Astrocyte (in vitro differentiated cells and primary cell): ENCODE results near the gene HNRNPM. TPM values are rescaled to one million over a fixed set of nuclear protein-coding genes. Genes with fewer than 3 reads are reported as not detected.
A peak's percentile ranks its signal among the peaks of the same experiment; 100 is the strongest.

Source experiments
- DNase-seq: peaks from one replicate; pipeline ENCODE4 v3.0.0-alpha.2; 2010; ENCODE audit warnings: low read depth
- FAIRE-seq: peaks from 2 replicates; lab custom pipeline; 2011; peaks lifted over from hg19 to GRCh38; lab: Jason Lieb, UNC
- H2AFZ ChIP-seq: 2 replicates; pipeline ENCODE4 v1.6.0; 2012; ENCODE audit warnings: low read depth, low read length, inconsistent platforms
- H3K27ac ChIP-seq: 2 replicates; pipeline ENCODE4 v1.5.1; 2011; ENCODE audit warnings: low read depth, low read length, inconsistent platforms
- H3K27me3 ChIP-seq: 2 replicates; pipeline ENCODE4 v1.6.0; 2011; ENCODE audit warnings: low read length, inconsistent platforms; ENCODE audit not compliant: insufficient read depth
- H3K36me3 ChIP-seq: 2 replicates; pipeline ENCODE4 v1.5.1; 2011; ENCODE audit warnings: low read length, inconsistent platforms; ENCODE audit not compliant: insufficient read depth
- H3K4me1 ChIP-seq: 2 replicates; pipeline ENCODE4 v1.5.1; 2011; ENCODE audit warnings: low read length, inconsistent platforms; ENCODE audit not compliant: insufficient read depth
- H3K4me2 ChIP-seq: 2 replicates; pipeline ENCODE4 v1.6.0; 2012; ENCODE audit warnings: low read length, inconsistent platforms
- H3K4me3 ChIP-seq: 2 replicates; pipeline ENCODE4 v1.5.1; 2011; ENCODE audit warnings: low read depth, mild to moderate bottlenecking, low read length, inconsistent platforms; ENCODE audit not compliant: insufficient read depth
- H3K79me2 ChIP-seq: 2 replicates; pipeline ENCODE4 v1.6.0; 2012; ENCODE audit warnings: mild to moderate bottlenecking, low read length, inconsistent platforms; ENCODE audit not compliant: insufficient read depth
- H3K9ac ChIP-seq: 2 replicates; pipeline ENCODE4 v1.6.0; 2012; ENCODE audit warnings: mild to moderate bottlenecking, low read length, inconsistent platforms
- H3K9me3 ChIP-seq: 2 replicates; pipeline ENCODE4 v1.5.1; 2012; ENCODE audit warnings: low read depth, mild to moderate bottlenecking, low read length, inconsistent platforms; ENCODE audit not compliant: insufficient read depth
- H4K20me1 ChIP-seq: 2 replicates; pipeline ENCODE4 v1.6.0; 2012; ENCODE audit warnings: low read length, inconsistent platforms; ENCODE audit not compliant: insufficient read depth
- H3K27ac Mint-ChIP-seq: one replicate; pipeline ENCODE4 v1.8.0; 2021; ENCODE audit warnings: mild to moderate bottlenecking, mixed read lengths; ENCODE audit not compliant: unreplicated experiment
- H3K27me3 Mint-ChIP-seq: one replicate; pipeline ENCODE4 v1.8.0; 2021; ENCODE audit warnings: low read depth, mixed read lengths; ENCODE audit not compliant: unreplicated experiment
- H3K36me3 Mint-ChIP-seq: one replicate; pipeline ENCODE4 v1.8.0; 2021; ENCODE audit warnings: low read depth, mixed read lengths; ENCODE audit not compliant: unreplicated experiment
- H3K4me1 Mint-ChIP-seq: one replicate; pipeline ENCODE4 v1.8.0; 2021; ENCODE audit warnings: low read depth, mixed read lengths; ENCODE audit not compliant: unreplicated experiment
- H3K4me3 Mint-ChIP-seq: one replicate; pipeline ENCODE4 v1.8.0; 2021; ENCODE audit warnings: mild to moderate bottlenecking, moderate library complexity, mixed read lengths; ENCODE audit not compliant: unreplicated experiment
- H3K9me3 Mint-ChIP-seq: one replicate; pipeline ENCODE4 v1.8.0; 2021; ENCODE audit warnings: mild to moderate bottlenecking, mixed read lengths; ENCODE audit not compliant: unreplicated experiment
- CTCF ChIP-seq: IDR thresholded peaks from 2 replicates; pipeline ENCODE4 v1.5.1; 2011; ENCODE audit warnings: low read depth, mild to moderate bottlenecking, inconsistent platforms, low read length, moderate library complexity; ENCODE audit not compliant: insufficient read depth
- EZH2 ChIP-seq: IDR thresholded peaks from 2 replicates; pipeline ENCODE4 v1.6.1; 2012; ENCODE audit warnings: mild to moderate bottlenecking, low read length, inconsistent platforms; ENCODE audit not compliant: insufficient read depth
- total RNA-seq: library from RNA; stranded (reverse); gene quantifications from 2 replicates; pipeline ENCODE4 v1.2.1, GENCODE V29; 2021

HNRNPM gene
- total RNA-seq, 1 donor from 2014 or later: 172 TPM

- Histone ChIP-seq H3K27ac (no peak overlapping the region), H3K9ac (no peak overlapping the region), H2AFZ (no peak overlapping the region), H3K4me1 (no peaks in the 10 kb centered on the region), H4K20me1 (peaks cover 95% of the 10 kb centered on the region), H3K4me3 (no peak overlapping the region), H3K9me3 (no peaks in the 10 kb centered on the region), H3K79me2 (peaks cover 83% of the 10 kb centered on the region), H3K4me2 (no peak overlapping the region), H3K27me3 (no peaks in the 10 kb centered on the region), H3K36me3 (peaks cover 68% of the 10 kb centered on the region)
- peaks cover 9% of the 10 kb centered on the region for H3K4me1 Mint-ChIP-seq
- H3K36me3 Mint-ChIP-seq: peaks cover 39% of the 10 kb centered on the region
- H3K4me3 Mint-ChIP-seq: no peak overlapping the region
- H3K27ac Mint-ChIP-seq: peak overlapping the region; percentile 58
- DNase-seq: no peak
- H3K27me3 Mint-ChIP-seq: no peaks in the 10 kb centered on the region
- H3K9me3 Mint-ChIP-seq: peaks cover 3% of the 10 kb centered on the region
- FAIRE-seq: no peak
- TF ChIP-seq EZH2 (no peak), CTCF (no peak)
Measured at GRCh38 chr19:8468124-8468523, 23.3 kb downstream of the HNRNPM start.

GRCh38 chr19:8468761-8469373 is 24.1 kb downstream of the HNRNPM start:
- H3K4me1 Mint-ChIP-seq: peaks cover 11% of the 10 kb centered on the region
- peaks cover 65% of the 10 kb centered on the region for H3K36me3 ChIP-seq
- H3K27me3 Mint-ChIP-seq: no peaks in the 10 kb centered on the region
- no peak overlapping the region for H3K9ac ChIP-seq
- no peaks in the 10 kb centered on the region for H3K4me1 ChIP-seq
- H3K9me3 Mint-ChIP-seq: peaks cover 3% of the 10 kb centered on the region
- H3K4me3 Mint-ChIP-seq: no peak overlapping the region
- H2AFZ ChIP-seq: no peak overlapping the region
- FAIRE-seq (no peak), DNase-seq (peak; percentile 12)
- no peak overlapping the region for H3K27ac Mint-ChIP-seq
- H3K4me2 ChIP-seq: no peak overlapping the region
- H3K27ac ChIP-seq: no peak overlapping the region
- H3K9me3 ChIP-seq: no peaks in the 10 kb centered on the region
- H3K36me3 Mint-ChIP-seq: peaks cover 41% of the 10 kb centered on the region
- H4K20me1 ChIP-seq: peaks cover 94% of the 10 kb centered on the region
- TF ChIP-seq EZH2: no peak
- TF ChIP-seq CTCF: no peak
- peaks cover 77% of the 10 kb centered on the region for H3K79me2 ChIP-seq
- H3K4me3 ChIP-seq: no peak overlapping the region
- H3K27me3 ChIP-seq: no peaks in the 10 kb centered on the region

- Histone ChIP-seq H3K79me2 (peaks cover 75% of the 10 kb centered on the region), H2AFZ (no peak overlapping the region), H3K9me3 (no peaks in the 10 kb centered on the region), H3K4me3 (no peak overlapping the region), H3K36me3 (peaks cover 66% of the 10 kb centered on the region), H3K9ac (no peak overlapping the region), H3K27me3 (no peaks in the 10 kb centered on the region), H3K27ac (no peak overlapping the region), H3K4me2 (no peak overlapping the region), H3K4me1 (no peaks in the 10 kb centered on the region), H4K20me1 (peaks cover 91% of the 10 kb centered on the region)
- H3K9me3 Mint-ChIP-seq: peaks cover 3% of the 10 kb centered on the region
- FAIRE-seq: no peak
- H3K36me3 Mint-ChIP-seq: peaks cover 37% of the 10 kb centered on the region
- no peak overlapping the region for H3K4me3 Mint-ChIP-seq
- peaks cover 11% of the 10 kb centered on the region for H3K4me1 Mint-ChIP-seq
- TF ChIP-seq CTCF: no peak
- no peak for DNase-seq
- H3K27me3 Mint-ChIP-seq: no peaks in the 10 kb centered on the region
- peak overlapping the region; percentile 10 for H3K27ac Mint-ChIP-seq
Measured at GRCh38 chr19:8469613-8470368, 25.0 kb downstream of the HNRNPM start.
